ENCODE data around the gene POLA2. TPM values are rescaled to one million over a fixed set of nuclear protein-coding genes. Genes with fewer than 3 reads are reported as not detected.

The POLA2 gene
- total and polyA plus RNA-seq, 9 of the 15 experiments (the other 6 are each of a cell fraction or from before 2014, with no cell fraction given) = 2.7 to 134 (median 44.4) TPM

GRCh38 chr11:65260756-65261590 is 789 bp upstream of the POLA2 start (continued):
- TF ChIP-seq PBX2 (CRISPR knock-in tag; IDR thresholded peaks at IDR 0.05; ENCODE audit: low read depth) (no peak), PBX2 (tag; conservative IDR thresholded peaks at IDR 0.05; ENCODE audit: low read depth) (no peak), NR1H2 (CRISPR knock-in tag; IDR thresholded peaks at IDR 0.05) (no peak), ZBTB17 (CRISPR knock-in tag; IDR thresholded peaks at IDR 0.05) (no peak), FUS (optimal IDR thresholded peaks at IDR 0.05; ENCODE audit: low read depth, low read length) (no peak), ZNF76 (CRISPR knock-in tag; IDR thresholded peaks at IDR 0.05; ENCODE audit: borderline replicate concordance) (no peak), TCF3 (CRISPR knock-in tag; IDR thresholded peaks at IDR 0.05) (no peak), PHF21A (IDR thresholded peaks at IDR 0.05; ENCODE audit: borderline replicate concordance, low read depth) (no peak), MAFF (IDR thresholded peaks at IDR 0.05; ENCODE audit: low read length) (no peak), MAFK (IDR thresholded peaks at IDR 0.05; ENCODE audit: low read length) (no peak), NBN (IDR thresholded peaks at IDR 0.05; ENCODE audit: low read depth) (no peak), SNAPC5 (CRISPR knock-in tag; IDR thresholded peaks at IDR 0.05) (no peak), ZNF121 (CRISPR knock-in tag; conservative IDR thresholded peaks at IDR 0.05) (no peak), CBFB (CRISPR knock-in tag; IDR thresholded peaks at IDR 0.05) (no peak), BRF1 (IDR thresholded peaks at IDR 0.05; ENCODE audit: borderline replicate concordance, extremely low read depth, insufficient read length) (no peak), TFE3 (CRISPR knock-in tag; IDR thresholded peaks at IDR 0.05) (no peak)
- TF ChIP-seq, protein P1, sequence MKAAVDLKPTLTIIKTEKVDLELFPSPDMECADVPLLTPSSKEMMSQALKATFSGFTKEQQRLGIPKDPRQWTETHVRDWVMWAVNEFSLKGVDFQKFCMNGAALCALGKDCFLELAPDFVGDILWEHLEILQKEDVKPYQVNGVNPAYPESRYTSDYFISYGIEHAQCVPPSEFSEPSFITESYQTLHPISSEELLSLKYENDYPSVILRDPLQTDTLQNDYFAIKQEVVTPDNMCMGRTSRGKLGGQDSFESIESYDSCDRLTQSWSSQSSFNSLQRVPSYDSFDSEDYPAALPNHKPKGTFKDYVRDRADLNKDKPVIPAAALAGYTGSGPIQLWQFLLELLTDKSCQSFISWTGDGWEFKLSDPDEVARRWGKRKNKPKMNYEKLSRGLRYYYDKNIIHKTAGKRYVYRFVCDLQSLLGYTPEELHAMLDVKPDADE (conservative IDR thresholded peaks at IDR 0.05; ENCODE audit: control insufficient read depth, low read depth, low read length) = no peak
- TF ChIP-seq, protein P2, sequence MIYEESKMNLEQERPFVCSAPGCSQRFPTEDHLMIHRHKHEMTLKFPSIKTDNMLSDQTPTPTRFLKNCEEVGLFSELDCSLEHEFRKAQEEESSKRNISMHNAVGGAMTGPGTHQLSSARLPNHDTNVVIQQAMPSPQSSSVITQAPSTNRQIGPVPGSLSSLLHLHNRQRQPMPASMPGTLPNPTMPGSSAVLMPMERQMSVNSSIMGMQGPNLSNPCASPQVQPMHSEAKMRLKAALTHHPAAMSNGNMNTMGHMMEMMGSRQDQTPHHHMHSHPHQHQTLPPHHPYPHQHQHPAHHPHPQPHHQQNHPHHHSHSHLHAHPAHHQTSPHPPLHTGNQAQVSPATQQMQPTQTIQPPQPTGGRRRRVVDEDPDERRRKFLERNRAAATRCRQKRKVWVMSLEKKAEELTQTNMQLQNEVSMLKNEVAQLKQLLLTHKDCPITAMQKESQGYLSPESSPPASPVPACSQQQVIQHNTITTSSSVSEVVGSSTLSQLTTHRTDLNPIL (CRISPR knock-in tag; IDR thresholded peaks at IDR 0.05) = no peak
